ENCODE measurements around the gene NKAIN4.

NKAIN4 gene

GRCh38 chr20:63288581-63289251, 34.5 kb upstream of the NKAIN4 start:
- no peak for DNase-seq (ENCODE audit: low read depth in 2 of 2)

- no peak for DNase-seq (ENCODE audit: low read depth in 2 of 2)
Measured at GRCh38 chr20:63287697-63288580, 33.7 kb upstream of the NKAIN4 start.

GRCh38 chr20:63286781-63287696, 32.8 kb upstream of the NKAIN4 start:
- no peak for DNase-seq (ENCODE audit: low read depth in 2 of 2)

- DNase-seq (ENCODE audit: low read depth in 2 of 2), result no peak
Measured at GRCh38 chr20:63285636-63286615, 31.7 kb upstream of the NKAIN4 start.

- no peak for DNase-seq (ENCODE audit: low read depth in 2 of 2)
Measured at GRCh38 chr20:63284981-63285524, 30.8 kb upstream of the NKAIN4 start.

GRCh38 chr20:63284544-63284949, 30.3 kb upstream of the NKAIN4 start:
- no peak for DNase-seq (ENCODE audit: low read depth in 2 of 2)

- DNase-seq (ENCODE audit: low read depth in 2 of 2), result no peak
Measured at GRCh38 chr20:63284083-63284440, 29.8 kb upstream of the NKAIN4 start.

- no peak for DNase-seq (ENCODE audit: low read depth in 2 of 2)
Measured at GRCh38 chr20:63283397-63284082, 29.3 kb upstream of the NKAIN4 start.

GRCh38 chr20:63282946-63283345, 28.7 kb upstream of the NKAIN4 start:
- DNase-seq (ENCODE audit: low read depth in 2 of 2), result no peak

- no peak for DNase-seq (ENCODE audit: low read depth in 2 of 2)
Measured at GRCh38 chr20:63281742-63282665, 27.7 kb upstream of the NKAIN4 start.

- no peak for DNase-seq (ENCODE audit: low read depth in 2 of 2)
Measured at GRCh38 chr20:63280929-63281545, 26.8 kb upstream of the NKAIN4 start.

- DNase-seq (ENCODE audit: low read depth in 2 of 2), result no peak
Measured at GRCh38 chr20:63280371-63280770, 26.1 kb upstream of the NKAIN4 start.

GRCh38 chr20:63279931-63280330, 25.7 kb upstream of the NKAIN4 start:
- DNase-seq (ENCODE audit: low read depth in 2 of 2), result no peak

GRCh38 chr20:63278661-63279060, 24.4 kb upstream of the NKAIN4 start:
- no peak for DNase-seq (ENCODE audit: low read depth in 2 of 2)

- no peak for DNase-seq (ENCODE audit: low read depth in 2 of 2)
Measured at GRCh38 chr20:63277466-63278272, 23.4 kb upstream of the NKAIN4 start.

GRCh38 chr20:63276956-63277355, 22.7 kb upstream of the NKAIN4 start:
- DNase-seq (ENCODE audit: low read depth in 2 of 2), result no peak

- no peak for DNase-seq (ENCODE audit: low read depth in 2 of 2)
Measured at GRCh38 chr20:63275825-63276224, 21.6 kb upstream of the NKAIN4 start.

All from stimulated activated CD8-positive, alpha-beta memory T cell treated with anti-CD3 and anti-CD28 coated beads, Interleukin-7, amount 100 ng/mL, for 1 hour (primary cell).